Right lobe of liver (tissue), 4 donors: ENCODE measurements around the gene E2F2.

Experiments used
- CTCF ChIP-seq, 4 donors: fragments of 200-600 bp in 3 of 4; fragments of 450-650 bp in 1 of 4; IDR thresholded peaks; one replicate each; pipeline versions ENCODE4 v1.5.1 to v1.8.0; 2016 to 2022; ENCODE audit warnings: antibody characterized with exemption in 4 of 4, mild to moderate bottlenecking in 2 of 4
- POLR2A ChIP-seq: fragments of 450-650 bp; IDR thresholded peaks from one replicate; pipeline ENCODE4 v1.6.1; 2017; ENCODE audit warnings: antibody characterized with exemption, mild to moderate bottlenecking
- donor health status: DM: no; HTN: no; CAD: no.
- donor health status: DM: no; HTN: no; CAD: no.
- donor health status: DM: no; HTN: yes; CAD: no.

GRCh38 chr1:23567996-23568607 is 37.1 kb upstream of the E2F2 start:
- TF ChIP-seq CTCF (IDR thresholded peaks at IDR 0.05) (no peak), POLR2A (no peak)
